HEK293 (cell line): ENCODE data around the gene CCND3.

ENCODE experiments used
- ATF2 ChIP-seq: fragments of 450-650 bp; formaldehyde crosslinking; IDR thresholded peaks from 2 replicates; pipeline ENCODE4 v1.5.1; 2016; ENCODE audit warnings: missing biosample characterization, missing genetic modification characterization, low read depth
- CTCF ChIP-seq: fragments of 450-650 bp; formaldehyde crosslinking; IDR thresholded peaks from 2 replicates; pipeline ENCODE4 v1.5.1; 2016; ENCODE audit warnings: missing biosample characterization, missing genetic modification characterization
- GLIS1 ChIP-seq: fragments of 450-650 bp; formaldehyde crosslinking; IDR thresholded peaks from 2 replicates; pipeline ENCODE4 v1.5.1; 2016; ENCODE audit warnings: missing biosample characterization, missing genetic modification characterization
- TCF7L2 ChIP-seq: IDR thresholded peaks from 2 replicates; pipeline ENCODE4 v1.6.1; 2011; ENCODE audit warnings: low read depth, mild to moderate bottlenecking, inconsistent platforms, low read length, moderate library complexity, borderline replicate concordance
- ZBTB21 ChIP-seq: fragments of 450-650 bp; formaldehyde crosslinking; IDR thresholded peaks from 2 replicates; pipeline ENCODE4 v1.5.1; 2017; ENCODE audit warnings: missing biosample characterization, missing genetic modification characterization
- ZNF121 ChIP-seq: fragments of 450-650 bp; formaldehyde crosslinking; IDR thresholded peaks from 2 replicates; pipeline ENCODE4 v1.5.1; 2016; ENCODE audit warnings: missing biosample characterization, missing genetic modification characterization
- ZNF184 ChIP-seq: fragments of 450-650 bp; IDR thresholded peaks from 2 replicates; pipeline ENCODE4 v1.5.1; 2018; ENCODE audit warnings: missing biosample characterization, mild to moderate bottlenecking, missing genetic modification characterization
- ZNF274 ChIP-seq, 2 experiments: fragments of 200-500 bp in 1 of 2; fragments of 450-650 bp in 1 of 2; sonication (Bioruptor generic) in 1 of 2; formaldehyde crosslinking in 1 of 2; IDR thresholded peaks; 2 replicates each; pipeline versions ENCODE4 v1.5.1 to v1.6.1; 2014 to 2016; ENCODE audit warnings: borderline replicate concordance in 1 of 2, inconsistent platforms in 1 of 2, low read length in 1 of 2, missing biosample characterization in 1 of 2, missing genetic modification characterization in 1 of 2
- ZNF280C ChIP-seq: fragments of 450-650 bp; formaldehyde crosslinking; IDR thresholded peaks from 2 replicates; pipeline ENCODE4 v1.5.1; 2016; ENCODE audit warnings: missing biosample characterization, missing genetic modification characterization
- ZNF404 ChIP-seq: fragments of 450-650 bp; formaldehyde crosslinking; IDR thresholded peaks from 2 replicates; pipeline ENCODE4 v1.5.1; 2017; ENCODE audit warnings: missing biosample characterization, missing genetic modification characterization
- ZNF580 ChIP-seq: fragments of 450-650 bp; formaldehyde crosslinking; IDR thresholded peaks from 2 replicates; pipeline ENCODE4 v1.5.1; 2016; ENCODE audit warnings: missing biosample characterization, missing genetic modification characterization
- ZNF585B ChIP-seq: fragments of 450-650 bp; formaldehyde crosslinking; IDR thresholded peaks from 2 replicates; pipeline ENCODE4 v1.5.1; 2016; ENCODE audit warnings: missing biosample characterization, missing genetic modification characterization
- ZSCAN23 ChIP-seq: fragments of 450-650 bp; formaldehyde crosslinking; IDR thresholded peaks from 2 replicates; pipeline ENCODE4 v1.5.1; 2016; ENCODE audit warnings: missing biosample characterization, missing genetic modification characterization
- TF ChIP-seq, protein P1 (sequence below): fragments of 450-650 bp; formaldehyde crosslinking; IDR thresholded peaks from 2 replicates; pipeline ENCODE4 v1.5.1; 2016; ENCODE audit warnings: missing biosample characterization, missing genetic modification characterization

- no peak for TF ChIP-seq TCF7L2
- TF ChIP-seq CTCF (tag by site-specific recombination), result no peak
- no peak for TF ChIP-seq ZNF404 (tag by site-specific recombination)
- no peak for TF ChIP-seq ZBTB21
- TF ChIP-seq ZNF580 (tag by site-specific recombination), result no peak
- no peak for TF ChIP-seq ZSCAN23 (tag by site-specific recombination)
- no peak for TF ChIP-seq ZNF274 (IDR thresholded peaks at IDR 0.05; ENCODE audit: low read length)
- no peak for TF ChIP-seq ZNF274 (tag by site-specific recombination; IDR thresholded peaks at IDR 0.05; ENCODE audit: borderline replicate concordance)
- TF ChIP-seq, protein P1, sequence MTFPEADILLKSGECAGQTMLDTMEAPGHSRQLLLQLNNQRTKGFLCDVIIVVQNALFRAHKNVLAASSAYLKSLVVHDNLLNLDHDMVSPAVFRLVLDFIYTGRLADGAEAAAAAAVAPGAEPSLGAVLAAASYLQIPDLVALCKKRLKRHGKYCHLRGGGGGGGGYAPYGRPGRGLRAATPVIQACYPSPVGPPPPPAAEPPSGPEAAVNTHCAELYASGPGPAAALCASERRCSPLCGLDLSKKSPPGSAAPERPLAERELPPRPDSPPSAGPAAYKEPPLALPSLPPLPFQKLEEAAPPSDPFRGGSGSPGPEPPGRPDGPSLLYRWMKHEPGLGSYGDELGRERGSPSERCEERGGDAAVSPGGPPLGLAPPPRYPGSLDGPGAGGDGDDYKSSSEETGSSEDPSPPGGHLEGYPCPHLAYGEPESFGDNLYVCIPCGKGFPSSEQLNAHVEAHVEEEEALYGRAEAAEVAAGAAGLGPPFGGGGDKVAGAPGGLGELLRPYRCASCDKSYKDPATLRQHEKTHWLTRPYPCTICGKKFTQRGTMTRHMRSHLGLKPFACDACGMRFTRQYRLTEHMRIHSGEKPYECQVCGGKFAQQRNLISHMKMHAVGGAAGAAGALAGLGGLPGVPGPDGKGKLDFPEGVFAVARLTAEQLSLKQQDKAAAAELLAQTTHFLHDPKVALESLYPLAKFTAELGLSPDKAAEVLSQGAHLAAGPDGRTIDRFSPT (tag by site-specific recombination), result no peak
- no peak for TF ChIP-seq ZNF280C (tag by site-specific recombination)
- TF ChIP-seq ATF2 (tag by site-specific recombination), result no peak
- TF ChIP-seq ZNF184 (tag by site-specific recombination), result no peak
- TF ChIP-seq ZNF121 (tag by site-specific recombination), result no peak
- TF ChIP-seq ZNF585B, result no peak
- TF ChIP-seq GLIS1 (tag by site-specific recombination), result no peak
Observed at GRCh38 chr6:41963371-41963770, 21.8 kb upstream of the CCND3 start.
